Measurements from ENCODE around the gene UCHL5.
A peak's percentile ranks its signal among the peaks of the same experiment; 100 is the strongest.
"Not testable (repeated sequence)": the region's sequence is repeated elsewhere in the genome, so short reads cannot be mapped to it uniquely, and the experiment has no call there.

The UCHL5 gene

DNA sequence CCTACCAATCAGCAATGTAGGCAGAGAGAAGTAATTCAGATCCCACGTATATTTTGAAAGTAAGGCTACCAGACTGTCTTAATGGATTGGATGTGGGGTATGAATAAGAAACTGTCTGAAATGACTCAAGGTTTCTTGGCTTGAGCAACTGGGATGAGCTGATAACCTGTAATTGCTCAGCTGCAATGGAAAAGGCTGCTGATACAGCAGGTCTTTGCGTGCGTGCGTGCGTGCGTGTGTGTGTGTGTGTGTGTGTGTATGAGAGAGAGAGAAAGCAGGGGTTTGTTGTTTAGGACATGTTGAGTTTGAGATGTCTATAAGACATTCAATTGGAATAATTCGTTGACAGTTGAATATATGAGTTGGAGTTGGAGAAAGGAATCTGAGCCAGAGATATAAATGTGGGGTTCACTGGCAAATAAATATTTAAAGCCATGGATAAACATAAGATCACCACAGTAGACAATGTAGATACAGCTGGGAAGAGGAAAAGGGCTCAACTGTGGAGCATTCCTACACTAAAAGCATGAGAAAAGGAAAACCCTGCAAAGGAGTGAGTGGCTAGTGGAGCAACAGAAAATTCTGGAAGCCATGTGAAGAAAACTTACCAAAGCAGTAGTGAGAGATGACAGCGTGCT lies 72.9 kb downstream of the UCHL5 start:
- peak; percentile 66 for DNase-seq (ENCODE audit: low read depth)
- H3K4me3 ChIP-seq (ENCODE audit: control insufficient read depth, low read depth, low read length) = no peak overlapping the region
- TF ChIP-seq, protein P1, sequence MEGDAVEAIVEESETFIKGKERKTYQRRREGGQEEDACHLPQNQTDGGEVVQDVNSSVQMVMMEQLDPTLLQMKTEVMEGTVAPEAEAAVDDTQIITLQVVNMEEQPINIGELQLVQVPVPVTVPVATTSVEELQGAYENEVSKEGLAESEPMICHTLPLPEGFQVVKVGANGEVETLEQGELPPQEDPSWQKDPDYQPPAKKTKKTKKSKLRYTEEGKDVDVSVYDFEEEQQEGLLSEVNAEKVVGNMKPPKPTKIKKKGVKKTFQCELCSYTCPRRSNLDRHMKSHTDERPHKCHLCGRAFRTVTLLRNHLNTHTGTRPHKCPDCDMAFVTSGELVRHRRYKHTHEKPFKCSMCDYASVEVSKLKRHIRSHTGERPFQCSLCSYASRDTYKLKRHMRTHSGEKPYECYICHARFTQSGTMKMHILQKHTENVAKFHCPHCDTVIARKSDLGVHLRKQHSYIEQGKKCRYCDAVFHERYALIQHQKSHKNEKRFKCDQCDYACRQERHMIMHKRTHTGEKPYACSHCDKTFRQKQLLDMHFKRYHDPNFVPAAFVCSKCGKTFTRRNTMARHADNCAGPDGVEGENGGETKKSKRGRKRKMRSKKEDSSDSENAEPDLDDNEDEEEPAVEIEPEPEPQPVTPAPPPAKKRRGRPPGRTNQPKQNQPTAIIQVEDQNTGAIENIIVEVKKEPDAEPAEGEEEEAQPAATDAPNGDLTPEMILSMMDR (conservative IDR thresholded peaks at IDR 0.05; ENCODE audit: control insufficient read depth, insufficient read depth, low read depth, low read length) = no peak

DNA sequence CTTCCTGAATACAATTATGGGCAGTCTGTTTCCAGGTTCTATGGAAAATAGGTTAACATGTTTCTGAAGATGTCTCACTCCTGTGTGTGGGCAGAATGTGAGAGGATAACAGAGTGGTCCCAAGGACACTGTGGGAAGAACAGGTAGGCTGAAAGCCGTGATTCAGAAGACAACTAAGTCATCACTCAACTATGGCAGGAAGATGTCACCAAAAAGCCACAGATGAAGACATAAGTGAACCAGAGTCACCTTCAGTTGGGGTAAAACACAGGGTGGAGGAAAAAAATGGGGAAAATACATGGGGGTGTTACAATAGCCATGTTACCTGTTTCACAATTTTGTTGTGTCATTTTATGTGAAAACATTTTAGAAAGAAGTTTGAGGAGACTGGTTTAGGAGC lies 75.1 kb downstream of the UCHL5 start:
- TF ChIP-seq, protein P1 (conservative IDR thresholded peaks at IDR 0.05; ENCODE audit: control insufficient read depth, insufficient read depth, low read depth, low read length) = no peak
- no peak for DNase-seq (ENCODE audit: low read depth)
- no peak overlapping the region for H3K4me3 ChIP-seq (ENCODE audit: control insufficient read depth, low read depth, low read length)

DNA sequence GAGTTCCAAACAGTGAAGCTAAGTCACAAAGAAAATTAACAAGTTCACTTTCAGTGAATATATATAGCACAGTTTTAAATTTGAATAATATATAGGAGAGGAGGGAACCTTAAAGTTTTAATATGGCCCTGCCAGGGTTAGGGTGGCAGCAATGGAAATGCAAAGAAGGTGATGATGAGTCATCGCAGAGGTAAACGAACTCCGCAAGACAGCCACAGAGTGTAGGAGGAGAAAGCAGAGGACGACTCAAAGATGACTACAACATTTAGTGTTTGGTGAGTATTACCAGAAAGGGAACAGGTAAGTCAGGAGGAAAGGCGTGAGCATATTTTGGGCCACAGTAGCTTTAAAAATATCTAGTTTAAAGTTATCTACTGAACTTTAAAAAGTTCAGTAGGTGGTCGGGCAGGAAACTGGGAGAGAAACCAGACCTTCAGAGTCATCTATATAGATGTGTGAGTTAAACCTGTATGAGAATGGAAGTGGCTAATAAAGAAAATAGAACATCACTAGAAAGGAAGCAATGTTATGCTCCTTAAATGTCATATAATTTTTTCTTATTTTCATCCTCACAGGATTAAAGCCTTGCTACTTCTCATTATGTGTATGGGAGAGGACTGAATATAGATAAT lies 75.7 kb downstream of the UCHL5 start:
- no peak for DNase-seq (ENCODE audit: low read depth)

DNA sequence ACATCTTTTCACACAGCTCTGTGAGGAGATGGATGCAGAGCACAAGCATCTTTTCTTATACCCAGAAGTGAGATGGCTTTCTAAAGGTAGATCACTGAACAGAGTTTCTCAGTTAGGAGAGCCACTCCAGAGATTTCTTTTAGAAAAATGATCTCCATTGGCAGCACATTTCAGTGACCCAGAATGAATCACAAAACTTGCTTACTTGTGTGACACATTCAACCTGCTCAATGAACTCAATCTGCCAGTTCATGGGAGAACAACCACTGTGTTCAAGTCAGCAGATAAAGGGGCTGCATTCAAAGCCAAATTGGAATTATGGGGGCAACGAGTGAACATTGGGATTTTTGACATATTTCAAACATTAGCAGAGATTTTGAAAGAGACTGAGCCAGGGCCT lies 78.3 kb downstream of the UCHL5 start:
- H3K4me3 ChIP-seq (ENCODE audit: control insufficient read depth, low read depth, low read length) = no peak overlapping the region
- DNase-seq (ENCODE audit: low read depth) = peak; percentile 21
- TF ChIP-seq, protein P1 (conservative IDR thresholded peaks at IDR 0.05; ENCODE audit: control insufficient read depth, insufficient read depth, low read depth, low read length) = no peak

More for the DNA sequence above, 75.7 kb downstream of the UCHL5 start:
- H3K4me3 ChIP-seq (ENCODE audit: control insufficient read depth, low read depth, low read length) = no peak overlapping the region
- TF ChIP-seq, protein P1 (conservative IDR thresholded peaks at IDR 0.05; ENCODE audit: control insufficient read depth, insufficient read depth, low read depth, low read length) = no peak

DNA sequence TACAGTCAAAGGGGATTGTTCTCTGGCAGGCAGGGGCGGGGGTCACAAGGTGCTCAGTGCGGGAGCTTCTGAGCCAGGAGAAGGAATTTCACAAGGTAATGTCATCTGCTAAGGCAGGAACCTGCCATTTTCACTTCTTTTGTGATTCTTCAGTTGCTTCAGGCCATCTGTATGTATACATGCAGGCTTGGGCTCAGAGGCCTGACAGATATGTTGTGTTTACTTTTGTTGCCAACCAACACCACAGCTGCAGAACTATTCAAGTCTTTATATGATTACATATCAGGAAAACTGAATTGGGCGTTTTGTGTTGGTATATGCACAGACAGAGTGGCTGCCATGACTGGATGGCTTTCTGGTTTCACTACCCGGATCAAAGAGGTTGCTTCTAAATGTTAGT lies 78.8 kb downstream of the UCHL5 start:
- not testable (repeated sequence) for DNase-seq (ENCODE audit: low read depth); H3K4me3 ChIP-seq (ENCODE audit: control insufficient read depth, low read depth, low read length)

DNA sequence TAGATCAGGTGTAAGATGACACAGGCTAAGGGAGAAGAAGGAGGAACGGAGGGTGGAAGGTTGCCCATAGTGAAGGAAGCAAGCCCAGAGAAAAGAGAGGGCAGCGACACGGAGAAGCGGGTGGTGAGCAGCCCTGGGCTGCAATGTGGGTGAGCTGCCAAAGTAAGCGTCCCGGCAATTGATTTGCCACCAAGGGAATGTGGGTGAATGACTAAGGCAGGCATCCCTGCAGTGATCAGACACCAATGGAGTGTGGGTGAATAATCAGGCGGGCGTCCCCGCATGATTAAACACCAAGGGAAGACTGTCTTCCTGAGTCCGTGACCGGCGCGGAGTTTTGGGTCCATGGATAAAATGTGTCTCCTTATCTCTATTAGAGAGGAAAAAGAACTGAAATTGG lies 79.6 kb downstream of the UCHL5 start:
- no peak overlapping the region for H3K4me3 ChIP-seq (ENCODE audit: control insufficient read depth, low read depth, low read length)
- TF ChIP-seq, protein P1 (conservative IDR thresholded peaks at IDR 0.05; ENCODE audit: control insufficient read depth, insufficient read depth, low read depth, low read length) = no peak
- no peak for DNase-seq (ENCODE audit: low read depth)

DNA sequence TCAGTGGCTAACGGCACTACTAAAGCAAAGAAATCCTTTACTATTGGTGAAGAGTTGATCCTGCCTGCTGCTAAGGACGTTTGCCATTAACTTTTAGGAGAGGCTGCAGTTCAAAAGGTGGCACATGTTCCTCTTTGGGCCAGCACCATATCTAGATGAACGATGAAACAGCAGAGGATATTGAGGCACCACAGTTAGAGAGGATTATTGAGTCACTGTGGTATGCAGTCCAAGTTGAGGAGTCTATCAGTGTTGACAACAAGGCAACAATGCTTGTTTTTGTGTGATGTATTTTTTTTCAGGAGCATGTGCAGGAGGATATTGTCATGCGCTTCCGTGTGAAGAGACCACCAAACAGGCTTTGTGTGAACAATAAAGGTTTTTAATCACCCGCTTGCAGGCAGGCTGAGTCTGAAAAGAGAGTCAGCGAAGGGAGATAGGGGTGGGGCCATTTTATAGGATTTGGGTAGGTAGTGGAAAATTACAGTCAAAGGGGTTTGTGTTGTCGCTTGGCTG lies 80.9 kb downstream of the UCHL5 start:
- TF ChIP-seq, protein P1 (conservative IDR thresholded peaks at IDR 0.05; ENCODE audit: control insufficient read depth, insufficient read depth, low read depth, low read length) = no peak
- DNase-seq (ENCODE audit: low read depth) = no peak
- H3K4me3 ChIP-seq (ENCODE audit: control insufficient read depth, low read depth, low read length) = no peak overlapping the region
